PFSK-1 (cell line): Measurements from ENCODE around the gene CCR5AS.

Experiments
- FOXP2 ChIP-seq: optimal IDR thresholded peaks from 2 replicates; pipeline ENCODE3; 2011; ENCODE audit warnings: borderline replicate concordance, control low read depth, inconsistent platforms; ENCODE audit not compliant: insufficient read depth; ENCODE audit errors: extremely low read length, extremely low read depth
- POLR2AphosphoS5 ChIP-seq: IDR thresholded peaks from 2 replicates; pipeline ENCODE4 v1.6.1; 2012; ENCODE audit warnings: low read depth, mild to moderate bottlenecking, control low read depth, low read length, moderate library complexity
- SIN3A ChIP-seq: IDR thresholded peaks from 2 replicates; pipeline ENCODE4 v1.6.1; 2012; ENCODE audit warnings: mild to moderate bottlenecking, low read length, moderate library complexity, borderline replicate concordance; ENCODE audit not compliant: insufficient read depth
- TAF1 ChIP-seq: IDR thresholded peaks from 2 replicates; pipeline ENCODE4 v1.6.1; 2012; ENCODE audit warnings: low read length, control low read depth, borderline replicate concordance; ENCODE audit not compliant: insufficient read depth
- TF ChIP-seq, protein P1 (sequence below), 2 experiments: IDR thresholded peaks; 2 replicates each; pipeline versions ENCODE4 v1.6.1 to v1.8.0; 2011 to 2012; ENCODE audit warnings: low read depth in 2 of 2, low read length in 2 of 2, control low read depth in 1 of 2, inconsistent platforms in 1 of 2, mild to moderate bottlenecking in 1 of 2, moderate library complexity in 1 of 2; ENCODE audit not compliant: insufficient read depth in 1 of 2

CCR5AS gene

DNA sequence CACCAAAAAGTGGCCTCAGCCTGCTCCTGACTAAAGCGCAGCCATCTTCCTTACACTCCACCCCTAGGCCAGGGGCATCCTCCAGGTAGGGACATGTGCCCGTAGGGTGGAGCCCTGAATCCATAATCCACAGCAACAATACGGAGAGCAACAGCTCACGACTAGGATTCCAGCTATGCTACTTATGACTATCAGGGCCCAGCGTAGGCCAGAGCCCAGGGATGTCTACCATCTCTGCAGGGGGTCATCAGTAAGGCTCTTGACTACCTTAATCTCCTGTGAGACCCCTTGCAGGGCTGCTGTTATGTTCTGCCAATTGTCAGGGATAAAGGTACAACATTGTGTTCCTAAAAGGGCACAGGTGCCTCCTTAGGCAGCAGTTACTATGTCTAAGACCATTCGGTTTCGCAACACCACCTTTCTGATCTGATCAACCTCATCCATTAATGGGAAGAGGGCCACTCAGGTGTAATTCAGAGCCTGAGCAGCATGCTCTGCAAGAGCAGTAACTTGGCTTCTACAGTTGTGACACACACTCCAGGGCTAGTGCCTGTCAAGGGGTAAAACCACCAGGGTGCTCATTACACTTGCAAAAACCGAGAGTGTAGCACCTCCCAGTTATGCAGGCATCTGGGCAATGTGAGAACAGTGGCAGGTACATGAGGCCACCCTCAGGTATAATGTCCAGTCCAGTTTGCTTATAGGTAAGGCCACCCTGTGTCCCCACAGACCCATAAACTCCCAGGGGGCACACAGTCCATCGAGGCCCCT lies 11.2 kb upstream of the CCR5AS start:
- TF ChIP-seq FOXP2 (no peak), POLR2AphosphoS5 (no peak), TAF1 (no peak), SIN3A (no peak)
- TF ChIP-seq, protein P1, sequence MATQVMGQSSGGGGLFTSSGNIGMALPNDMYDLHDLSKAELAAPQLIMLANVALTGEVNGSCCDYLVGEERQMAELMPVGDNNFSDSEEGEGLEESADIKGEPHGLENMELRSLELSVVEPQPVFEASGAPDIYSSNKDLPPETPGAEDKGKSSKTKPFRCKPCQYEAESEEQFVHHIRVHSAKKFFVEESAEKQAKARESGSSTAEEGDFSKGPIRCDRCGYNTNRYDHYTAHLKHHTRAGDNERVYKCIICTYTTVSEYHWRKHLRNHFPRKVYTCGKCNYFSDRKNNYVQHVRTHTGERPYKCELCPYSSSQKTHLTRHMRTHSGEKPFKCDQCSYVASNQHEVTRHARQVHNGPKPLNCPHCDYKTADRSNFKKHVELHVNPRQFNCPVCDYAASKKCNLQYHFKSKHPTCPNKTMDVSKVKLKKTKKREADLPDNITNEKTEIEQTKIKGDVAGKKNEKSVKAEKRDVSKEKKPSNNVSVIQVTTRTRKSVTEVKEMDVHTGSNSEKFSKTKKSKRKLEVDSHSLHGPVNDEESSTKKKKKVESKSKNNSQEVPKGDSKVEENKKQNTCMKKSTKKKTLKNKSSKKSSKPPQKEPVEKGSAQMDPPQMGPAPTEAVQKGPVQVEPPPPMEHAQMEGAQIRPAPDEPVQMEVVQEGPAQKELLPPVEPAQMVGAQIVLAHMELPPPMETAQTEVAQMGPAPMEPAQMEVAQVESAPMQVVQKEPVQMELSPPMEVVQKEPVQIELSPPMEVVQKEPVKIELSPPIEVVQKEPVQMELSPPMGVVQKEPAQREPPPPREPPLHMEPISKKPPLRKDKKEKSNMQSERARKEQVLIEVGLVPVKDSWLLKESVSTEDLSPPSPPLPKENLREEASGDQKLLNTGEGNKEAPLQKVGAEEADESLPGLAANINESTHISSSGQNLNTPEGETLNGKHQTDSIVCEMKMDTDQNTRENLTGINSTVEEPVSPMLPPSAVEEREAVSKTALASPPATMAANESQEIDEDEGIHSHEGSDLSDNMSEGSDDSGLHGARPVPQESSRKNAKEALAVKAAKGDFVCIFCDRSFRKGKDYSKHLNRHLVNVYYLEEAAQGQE (IDR thresholded peaks at IDR 0.05; ENCODE audit: insufficient read depth in 1 of 2, low read depth in 2 of 2, low read length in 2 of 2) = no peak

- TF ChIP-seq POLR2AphosphoS5 (no peak), FOXP2 (no peak), SIN3A (no peak), TAF1 (no peak)
- TF ChIP-seq, protein P1 (IDR thresholded peaks at IDR 0.05; ENCODE audit: insufficient read depth in 1 of 2, low read depth in 2 of 2, low read length in 2 of 2) = no peak
Observed at GRCh38 chr3:46416811-46417510, 10.1 kb upstream of the CCR5AS start.

DNA sequence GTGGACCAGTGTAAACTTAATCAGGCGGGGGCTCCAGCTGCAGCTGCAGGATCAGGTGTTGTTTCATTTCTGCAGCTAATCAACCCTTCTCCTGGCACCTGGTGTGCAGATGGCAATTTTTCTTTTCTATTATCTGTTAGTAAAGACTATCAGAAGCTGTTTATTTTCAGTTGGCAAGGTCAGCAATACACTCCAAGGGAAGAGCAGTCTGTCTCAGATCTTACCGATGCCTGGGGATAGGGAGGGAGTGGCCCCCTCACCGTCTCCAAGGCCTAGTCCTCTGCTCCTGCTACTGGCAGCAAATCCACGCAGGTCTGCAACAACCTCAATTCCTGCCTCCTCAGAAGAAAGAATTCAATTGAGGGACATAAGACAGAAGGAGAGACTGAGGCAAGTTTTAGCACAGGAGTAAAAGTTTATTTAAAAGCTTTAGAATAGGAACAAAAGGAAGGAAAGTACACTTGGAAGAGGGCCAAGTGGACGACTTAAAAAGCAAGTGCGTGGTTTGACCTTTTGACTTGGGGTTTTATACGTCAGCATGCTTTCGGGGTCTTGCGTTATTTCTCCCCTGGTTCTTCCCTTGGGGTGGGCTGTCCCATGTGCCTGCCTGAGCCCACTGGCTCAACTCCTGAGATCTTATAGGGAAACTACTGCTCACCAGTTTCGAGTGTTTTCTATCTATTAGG lies 9.4 kb upstream of the CCR5AS start:
- TF ChIP-seq FOXP2 = no peak
- no peak for TF ChIP-seq SIN3A

GRCh38 chr3:46414739-46415138 lies 7.9 kb upstream of the CCR5AS start:
- TF ChIP-seq TAF1 (no peak), POLR2AphosphoS5 (no peak), FOXP2 (no peak), SIN3A (no peak)
- TF ChIP-seq, protein P1 (IDR thresholded peaks at IDR 0.05; ENCODE audit: insufficient read depth in 1 of 2, low read depth in 2 of 2, low read length in 2 of 2) = no peak

DNA sequence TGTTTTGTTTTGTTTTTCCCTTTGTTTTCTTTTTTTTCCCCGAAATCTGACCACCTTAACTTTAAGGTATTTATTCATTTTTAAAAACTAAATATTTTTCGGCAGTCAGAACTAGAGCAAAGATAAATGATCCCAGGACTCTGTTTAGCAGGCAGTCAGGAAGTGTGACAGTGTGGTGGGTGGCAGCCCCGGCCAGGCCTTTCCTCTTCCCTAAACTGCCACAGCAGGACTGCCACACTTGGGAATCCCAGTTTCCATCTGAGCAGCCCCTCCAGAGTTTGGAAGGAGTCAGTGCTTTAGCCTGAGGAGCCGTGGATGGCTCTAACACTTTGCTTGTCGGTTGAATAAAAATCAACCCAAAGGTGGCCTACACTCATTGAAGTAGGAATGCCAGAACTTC lies 7.1 kb upstream of the CCR5AS start:
- no peak for TF ChIP-seq TAF1
- TF ChIP-seq, protein P1 (IDR thresholded peaks at IDR 0.05; ENCODE audit: insufficient read depth in 1 of 2, low read depth in 2 of 2, low read length in 2 of 2) = no peak
- no peak for TF ChIP-seq POLR2AphosphoS5
- no peak for TF ChIP-seq FOXP2
- no peak for TF ChIP-seq SIN3A
